GM12872 (cell line): ENCODE results near the gene SND1.

Source experiments
- CTCF ChIP-seq: IDR thresholded peaks from 3 replicates; pipeline ENCODE4 v1.5.1; 2011; ENCODE audit warnings: low read depth, mild to moderate bottlenecking, low read length, moderate library complexity; ENCODE audit not compliant: insufficient read depth

Gene SND1

GRCh38 chr7:127884066-127884559 is 232.1 kb downstream of the SND1 start:
- no peak for TF ChIP-seq CTCF

GRCh38 chr7:127885222-127885772 is 233.3 kb downstream of the SND1 start:
- no peak for TF ChIP-seq CTCF

GRCh38 chr7:127885843-127886242 is 233.8 kb downstream of the SND1 start:
- TF ChIP-seq CTCF: no peak

GRCh38 chr7:127886248-127886647 is 234.3 kb downstream of the SND1 start:
- no peak for TF ChIP-seq CTCF

- no peak for TF ChIP-seq CTCF
These were observed 235.1 kb downstream of the SND1 start for GRCh38 chr7:127887096-127887495.

- TF ChIP-seq CTCF: no peak
These were observed 235.6 kb downstream of the SND1 start for GRCh38 chr7:127887631-127888030.

- TF ChIP-seq CTCF: no peak
These were observed 236.4 kb downstream of the SND1 start for GRCh38 chr7:127888411-127888810.
